HCT116 (cell line): Measurements from ENCODE around the gene HAND1. TPM values are rescaled to one million over a fixed set of nuclear protein-coding genes. Genes with fewer than 3 reads are reported as not detected.

Experiments
- ATAC-seq: fragments of 200-7000 bp; cut with Tn5 transposase; 2 replicates; pipeline ENCODE4 v1.9.1; 2020; ENCODE audit warnings: mild to moderate bottlenecking, moderate library complexity
- BruUV-seq: library from RNA; stranded (reverse); fragments of 400-500 nt; replicated peaks from 2 replicates; lab custom pipeline; 2021; lab: Mats Ljungman, UMichigan
- CTCF ChIA-PET: fragments of 300-600 bp; sonication (Branson Sonifier 250); formaldehyde crosslinking; loops from one replicate; lab custom pipeline; 2021; ENCODE audit warnings: antibody characterized with exemption; lab: Charles Lee
- POLR2A ChIA-PET: fragments of 300-600, 350-600 bp; sonication (Branson Sonifier 250); formaldehyde crosslinking; loops from one replicate; lab custom pipeline; 2021; ENCODE audit warnings: antibody characterized with exemption; lab: Charles Lee
- RAD21 ChIA-PET, 2 experiments: fragments of 300-600 bp; sonication (Branson Sonifier 250); formaldehyde crosslinking; loops; one replicate each; lab custom pipeline; 2023; ENCODE audit warnings: low total read pairs in 2 of 2; ENCODE audit not compliant: uncharacterized antibody in 2 of 2, unreplicated experiment in 2 of 2, low non-redundant PET in 1 of 2; lab: Charles Lee
- DNase-seq: peaks from one replicate; pipeline ENCODE4 v3.0.0-alpha.2; 2010; ENCODE audit warnings: low read depth, low spot score
- H2AFZ ChIP-seq: fragments of 200-600 bp; shearing (Covaris generic), sonication (generic); 2 replicates; pipeline ENCODE4 v1.6.1; 2017; ENCODE audit warnings: low read depth, mixed run types, mixed read lengths, antibody characterized with exemption, low read length; ENCODE audit not compliant: poor library complexity, severe bottlenecking
- H3K27ac ChIP-seq: 2 replicates; pipeline ENCODE4 v1.5.1; 2012; ENCODE audit warnings: low read depth, low read length
- H3K27me3 ChIP-seq: fragments of 200-600 bp; sonication (generic); 2 replicates; pipeline ENCODE4 v1.6.1; 2016; ENCODE audit warnings: mixed run types, low read length, mixed read lengths; ENCODE audit not compliant: insufficient read depth
- H3K36me3 ChIP-seq, 2 experiments: fragments of 200-500 bp in 1 of 2; fragments of 200-600 bp in 1 of 2; sonication (Bioruptor generic) in 1 of 2; sonication (generic) in 1 of 2; 2 replicates each; pipeline versions ENCODE4 v1.5.1 to v1.6.1; 2014 to 2016; ENCODE audit warnings: low read length in 2 of 2, inconsistent platforms in 1 of 2, mixed read lengths in 1 of 2, mixed run types in 1 of 2; ENCODE audit not compliant: insufficient read depth in 2 of 2, control insufficient read depth in 1 of 2
- H3K4me1 ChIP-seq, 2 experiments: fragments of 200-600 bp in 1 of 2; sonication (generic) in 1 of 2; 2 replicates each; pipeline versions ENCODE4 v1.5.1 to v1.6.1; 2012 to 2017; ENCODE audit warnings: low read length in 2 of 2, inconsistent platforms in 1 of 2, mild to moderate bottlenecking in 1 of 2, mixed read lengths in 1 of 2, mixed run types in 1 of 2, moderate library complexity in 1 of 2; ENCODE audit not compliant: insufficient read depth in 2 of 2, control insufficient read depth in 1 of 2
- H3K4me2 ChIP-seq: fragments of 200-600 bp; sonication (generic); 2 replicates; pipeline ENCODE4 v1.6.1; 2017; ENCODE audit warnings: mixed run types, low read length, mixed read lengths
- H3K4me3 ChIP-seq, 2 experiments: fragments of 200-600 bp in 1 of 2; sonication (generic) in 1 of 2; replicated peaks in 1 of 2; 2 replicates each; pipeline ENCODE4 v1.5.1; 2011 to 2016; ENCODE audit warnings: low read length in 2 of 2, control low read depth in 1 of 2, low read depth in 1 of 2, mild to moderate bottlenecking in 1 of 2, mixed read lengths in 1 of 2, mixed run types in 1 of 2
- H3K79me2 ChIP-seq: fragments of 200-600 bp; sonication (generic); 2 replicates; pipeline ENCODE4 v1.6.1; 2017; ENCODE audit warnings: mild to moderate bottlenecking, mixed run types, low read length, moderate library complexity, mixed read lengths; ENCODE audit not compliant: insufficient read depth
- H3K9ac ChIP-seq: fragments of 200-600 bp; sonication (generic); 2 replicates; pipeline ENCODE4 v1.6.1; 2016; ENCODE audit warnings: low read length, mixed read lengths
- H3K9me2 ChIP-seq: fragments of 200-600 bp; sonication (generic), shearing (Covaris generic); 2 replicates; pipeline ENCODE4 v1.6.1; 2017; ENCODE audit warnings: mixed run types, mild to moderate bottlenecking, moderate library complexity; ENCODE audit not compliant: insufficient read depth
- H3K9me3 ChIP-seq, 2 experiments: fragments of 200-500 bp in 1 of 2; fragments of 200-600 bp in 1 of 2; sonication (Bioruptor generic) in 1 of 2; sonication (generic) in 1 of 2; 2 replicates each; pipeline ENCODE4 v1.6.1; 2014 to 2017; ENCODE audit warnings: low read length in 2 of 2, mixed read lengths in 2 of 2, inconsistent platforms in 1 of 2, low read depth in 1 of 2, mild to moderate bottlenecking in 1 of 2, mixed run types in 1 of 2, moderate library complexity in 1 of 2; ENCODE audit not compliant: control insufficient read depth in 1 of 2, insufficient read depth in 1 of 2
- H4K20me1 ChIP-seq: fragments of 200-600 bp; sonication (generic), shearing (Covaris generic); 2 replicates; pipeline ENCODE4 v1.6.1; 2017; ENCODE audit warnings: mixed run types, mild to moderate bottlenecking, moderate library complexity; ENCODE audit not compliant: insufficient read depth
- ATF3 ChIP-seq: IDR thresholded peaks from 2 replicates; pipeline ENCODE4 v1.6.1; 2012
- CBX3 ChIP-seq: IDR thresholded peaks from 2 replicates; pipeline ENCODE4 v1.6.1; 2012; ENCODE audit warnings: low read depth
- CTCF ChIP-seq, 3 experiments: fragments of 200-600 bp in 1 of 3; sonication (generic) in 1 of 3; IDR thresholded peaks in 2 of 3; conservative IDR thresholded peaks in 1 of 3; 2 replicates each; pipeline ENCODE4 v1.5.1; 2012 to 2017; ENCODE audit warnings: low read depth in 2 of 3, low read length in 2 of 3, antibody characterized with exemption in 1 of 3, borderline replicate concordance in 1 of 3, control low read depth in 1 of 3, mild to moderate bottlenecking in 1 of 3, mixed read lengths in 1 of 3, mixed run types in 1 of 3, moderate library complexity in 1 of 3; ENCODE audit not compliant: insufficient read depth in 1 of 3
- EGR1 ChIP-seq: IDR thresholded peaks from 2 replicates; pipeline ENCODE4 v1.6.1; 2012; ENCODE audit warnings: low read depth
- ELF1 ChIP-seq: IDR thresholded peaks from 2 replicates; pipeline ENCODE4 v1.6.1; 2012; ENCODE audit warnings: low read depth, borderline replicate concordance
- EZH2 ChIP-seq: fragments of 200-600 bp; sonication (generic); IDR thresholded peaks from 2 replicates; pipeline ENCODE4 v1.6.1; 2017; ENCODE audit warnings: antibody characterized with exemption, mixed run types
- FOSL1 ChIP-seq: IDR thresholded peaks from 2 replicates; pipeline ENCODE4 v1.6.1; 2012; ENCODE audit warnings: low read depth
- JUND ChIP-seq: IDR thresholded peaks from 2 replicates; pipeline ENCODE4 v1.6.1; 2012
- SIN3A ChIP-seq: IDR thresholded peaks from 2 replicates; pipeline ENCODE4 v1.6.1; 2012; ENCODE audit warnings: low read depth
- SRF ChIP-seq: IDR thresholded peaks from 2 replicates; pipeline ENCODE4 v1.6.1; 2012; ENCODE audit warnings: low read depth
- TCF7L2 ChIP-seq: IDR thresholded peaks from 2 replicates; pipeline ENCODE4 v1.7.0; 2011; ENCODE audit warnings: borderline replicate concordance, inconsistent platforms; ENCODE audit not compliant: insufficient read depth, insufficient read length; ENCODE audit errors: extremely low read depth
- YY1 ChIP-seq: IDR thresholded peaks from 2 replicates; pipeline ENCODE4 v1.6.1; 2011; ENCODE audit warnings: low read length, low read depth, moderate library complexity, mild to moderate bottlenecking; ENCODE audit not compliant: insufficient replicate concordance; ENCODE audit errors: extremely low read depth
- ZFX ChIP-seq: fragments of 450-650 bp; IDR thresholded peaks from 2 replicates; pipeline ENCODE4 v1.6.1; 2017
- ZNF274 ChIP-seq: fragments of 200-500 bp; sonication (Bioruptor generic); IDR thresholded peaks from 2 replicates; pipeline ENCODE4 v1.6.1; 2014; ENCODE audit warnings: mild to moderate bottlenecking, low read depth, low read length, inconsistent platforms
- intact Hi-C: fragments of 100-400 bp; cut with micrococcal nuclease; formaldehyde crosslinking; loops from 2 replicates; pipeline ENCODE4 v1.10.0; 2022
- total RNA-seq: library from RNA; stranded (reverse); gene quantifications from one replicate; pipeline ENCODE4 v1.2.1, GENCODE V29; 2021; ENCODE audit not compliant: unreplicated experiment
- TF ChIP-seq, protein P1 (sequence below): IDR thresholded peaks from 2 replicates; pipeline ENCODE4 v1.6.1; 2012; ENCODE audit warnings: low read depth

Gene HAND1
- total RNA-seq, 1 experiment from 2014 or later, result not detected

GRCh38 chr5:154479160-154479943 lies 1.3 kb upstream of the HAND1 start (continued):
- TF ChIP-seq EGR1 (no peak), FOSL1 (no peak)

DNA sequence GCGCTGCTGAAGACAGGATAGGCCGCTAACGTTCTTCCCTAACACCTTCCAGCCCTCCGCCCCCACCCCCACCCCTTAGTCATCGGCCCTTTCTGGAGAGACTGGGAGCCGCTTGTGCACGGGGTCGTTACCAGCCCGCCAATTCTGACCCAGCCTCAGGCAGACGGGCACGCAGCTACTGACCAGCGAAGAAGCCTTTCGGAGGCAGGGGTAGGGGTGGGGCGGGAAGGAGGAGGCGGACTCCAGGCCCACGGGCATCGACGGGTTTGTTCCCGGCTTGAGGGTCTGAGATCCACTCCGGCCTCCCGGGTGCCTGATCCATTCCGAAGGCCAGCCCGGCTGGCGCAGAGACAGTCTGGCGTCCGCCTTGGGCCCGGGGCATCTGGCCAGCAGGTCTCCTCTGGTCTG lies 729 bp upstream of the HAND1 start:
- ChIA-PET RAD21 (no interaction called here), CTCF (interaction anchor here (1.2 kb wide), 1 partner anchor 12 kb away, joined by 4 read pairs; no protein-coding TSS in a partner anchor), POLR2A (no interaction called here)
- no peak overlapping the region for H3K27ac ChIP-seq
- no peak overlapping the region for H3K4me3 ChIP-seq
- no peak overlapping the region for H3K9ac ChIP-seq
- no peaks in the 10 kb centered on the region for H3K9me2 ChIP-seq
- H3K9me3 ChIP-seq, result no peaks in the 10 kb centered on the region
- no peak for TF ChIP-seq SRF
- TF ChIP-seq ELF1, result no peak
- TF ChIP-seq EZH2, result no peak
- TF ChIP-seq SIN3A, result no peak
- TF ChIP-seq ZFX, result no peak
- no peak for TF ChIP-seq ZNF274
- no peak for TF ChIP-seq CBX3
- no peak for TF ChIP-seq JUND
- TF ChIP-seq, protein P1, sequence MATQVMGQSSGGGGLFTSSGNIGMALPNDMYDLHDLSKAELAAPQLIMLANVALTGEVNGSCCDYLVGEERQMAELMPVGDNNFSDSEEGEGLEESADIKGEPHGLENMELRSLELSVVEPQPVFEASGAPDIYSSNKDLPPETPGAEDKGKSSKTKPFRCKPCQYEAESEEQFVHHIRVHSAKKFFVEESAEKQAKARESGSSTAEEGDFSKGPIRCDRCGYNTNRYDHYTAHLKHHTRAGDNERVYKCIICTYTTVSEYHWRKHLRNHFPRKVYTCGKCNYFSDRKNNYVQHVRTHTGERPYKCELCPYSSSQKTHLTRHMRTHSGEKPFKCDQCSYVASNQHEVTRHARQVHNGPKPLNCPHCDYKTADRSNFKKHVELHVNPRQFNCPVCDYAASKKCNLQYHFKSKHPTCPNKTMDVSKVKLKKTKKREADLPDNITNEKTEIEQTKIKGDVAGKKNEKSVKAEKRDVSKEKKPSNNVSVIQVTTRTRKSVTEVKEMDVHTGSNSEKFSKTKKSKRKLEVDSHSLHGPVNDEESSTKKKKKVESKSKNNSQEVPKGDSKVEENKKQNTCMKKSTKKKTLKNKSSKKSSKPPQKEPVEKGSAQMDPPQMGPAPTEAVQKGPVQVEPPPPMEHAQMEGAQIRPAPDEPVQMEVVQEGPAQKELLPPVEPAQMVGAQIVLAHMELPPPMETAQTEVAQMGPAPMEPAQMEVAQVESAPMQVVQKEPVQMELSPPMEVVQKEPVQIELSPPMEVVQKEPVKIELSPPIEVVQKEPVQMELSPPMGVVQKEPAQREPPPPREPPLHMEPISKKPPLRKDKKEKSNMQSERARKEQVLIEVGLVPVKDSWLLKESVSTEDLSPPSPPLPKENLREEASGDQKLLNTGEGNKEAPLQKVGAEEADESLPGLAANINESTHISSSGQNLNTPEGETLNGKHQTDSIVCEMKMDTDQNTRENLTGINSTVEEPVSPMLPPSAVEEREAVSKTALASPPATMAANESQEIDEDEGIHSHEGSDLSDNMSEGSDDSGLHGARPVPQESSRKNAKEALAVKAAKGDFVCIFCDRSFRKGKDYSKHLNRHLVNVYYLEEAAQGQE, result no peak
- TF ChIP-seq CTCF (IDR thresholded peaks at IDR 0.05 in 2 of 3, conservative IDR thresholded peaks at IDR 0.05 in 1 of 3; ENCODE audit: borderline replicate concordance in 1 of 3, insufficient read depth in 1 of 3, low read depth in 2 of 3, low read length in 2 of 3), result no peak
- no peak for TF ChIP-seq TCF7L2
- TF ChIP-seq ATF3, result no peak
- TF ChIP-seq YY1, result no peak
- DNase-seq, result no peak
- H3K36me3 ChIP-seq, result no peaks in the 10 kb centered on the region
- no TSS peak for BruUV-seq
- H4K20me1 ChIP-seq, result no peaks in the 10 kb centered on the region
- no peaks in the 10 kb centered on the region for H3K79me2 ChIP-seq
- no peak overlapping the region for H3K4me2 ChIP-seq
- peaks cover 19% of the 10 kb centered on the region; the same call in 1 of the 2 replicates for H3K27me3 ChIP-seq
- intact Hi-C loops, result no loop called here
- no peak overlapping the region for H2AFZ ChIP-seq
- no peaks in the 10 kb centered on the region for H3K4me1 ChIP-seq
- no peak for ATAC-seq
